Vagina (tissue), 2 donors: ENCODE data around the gene GNA15.

Experiments
- POLR2AphosphoS5 ChIP-seq, 2 donors: sonication (generic); formaldehyde crosslinking; IDR thresholded peaks; one replicate each; pipeline ENCODE4 v1.9.0; 2017; ENCODE audit warnings: antibody characterized with exemption in 2 of 2, mild to moderate bottlenecking in 2 of 2, low read depth in 1 of 2; ENCODE audit not compliant: insufficient read depth in 1 of 2
- TF ChIP-seq, protein P1 (sequence below), 3 experiments: fragments of 450-650 bp in 2 of 3; fragments of 200-600 bp in 1 of 3; sonication (generic) in 1 of 3; IDR thresholded peaks; one replicate each; pipeline ENCODE4 v1.5.1; 2017 to 2019; ENCODE audit warnings: antibody characterized with exemption in 3 of 3, mild to moderate bottlenecking in 2 of 3, moderate library complexity in 2 of 3

DNA sequence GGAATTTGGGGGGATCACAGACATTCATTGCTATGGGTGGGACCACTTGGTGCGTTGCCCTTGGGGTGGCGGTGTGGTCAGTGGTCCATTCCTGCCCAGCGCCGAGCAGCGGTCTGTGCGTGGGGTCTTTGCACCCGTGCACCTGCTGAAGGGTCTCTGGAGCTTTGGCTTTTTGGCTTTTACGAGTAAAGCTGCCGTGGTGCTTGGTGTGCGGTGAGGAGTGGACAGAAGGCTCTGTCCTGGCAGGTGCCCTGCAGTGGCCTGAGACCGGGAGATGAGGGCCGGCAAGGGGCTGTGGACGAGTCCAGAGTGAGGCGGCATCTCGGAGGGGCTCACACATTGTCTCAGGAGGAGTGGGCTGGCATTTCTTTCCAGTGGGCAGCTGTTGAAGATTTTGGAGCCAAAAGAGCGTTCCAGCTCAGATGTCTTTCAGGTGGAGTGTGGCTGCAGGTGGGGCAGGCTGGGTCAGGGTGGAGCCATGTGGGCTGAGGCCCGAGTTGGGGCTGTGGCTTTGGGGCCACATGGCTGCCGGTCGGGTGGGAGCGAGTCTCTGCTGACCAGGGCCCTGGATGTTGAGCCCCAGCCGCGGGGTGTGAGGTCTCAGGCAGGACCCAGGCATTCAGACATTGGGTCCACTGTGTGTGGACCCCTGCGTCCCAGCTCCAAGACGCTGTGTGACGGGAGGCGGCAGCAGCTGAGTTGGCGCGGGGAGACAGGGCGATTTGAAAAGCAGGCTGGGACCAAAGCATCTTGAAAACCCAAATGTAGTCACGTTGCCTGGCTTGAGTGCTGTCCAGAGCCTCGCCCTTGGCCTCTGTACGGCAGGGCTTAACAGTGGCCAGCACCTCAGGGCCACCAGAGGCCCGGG is 30.0 kb upstream of the GNA15 start:
- TF ChIP-seq POLR2AphosphoS5 (IDR thresholded peaks at IDR 0.05; ENCODE audit: insufficient read depth in 1 of 2, low read depth in 1 of 2): no peak
- TF ChIP-seq, protein P1, sequence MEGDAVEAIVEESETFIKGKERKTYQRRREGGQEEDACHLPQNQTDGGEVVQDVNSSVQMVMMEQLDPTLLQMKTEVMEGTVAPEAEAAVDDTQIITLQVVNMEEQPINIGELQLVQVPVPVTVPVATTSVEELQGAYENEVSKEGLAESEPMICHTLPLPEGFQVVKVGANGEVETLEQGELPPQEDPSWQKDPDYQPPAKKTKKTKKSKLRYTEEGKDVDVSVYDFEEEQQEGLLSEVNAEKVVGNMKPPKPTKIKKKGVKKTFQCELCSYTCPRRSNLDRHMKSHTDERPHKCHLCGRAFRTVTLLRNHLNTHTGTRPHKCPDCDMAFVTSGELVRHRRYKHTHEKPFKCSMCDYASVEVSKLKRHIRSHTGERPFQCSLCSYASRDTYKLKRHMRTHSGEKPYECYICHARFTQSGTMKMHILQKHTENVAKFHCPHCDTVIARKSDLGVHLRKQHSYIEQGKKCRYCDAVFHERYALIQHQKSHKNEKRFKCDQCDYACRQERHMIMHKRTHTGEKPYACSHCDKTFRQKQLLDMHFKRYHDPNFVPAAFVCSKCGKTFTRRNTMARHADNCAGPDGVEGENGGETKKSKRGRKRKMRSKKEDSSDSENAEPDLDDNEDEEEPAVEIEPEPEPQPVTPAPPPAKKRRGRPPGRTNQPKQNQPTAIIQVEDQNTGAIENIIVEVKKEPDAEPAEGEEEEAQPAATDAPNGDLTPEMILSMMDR (IDR thresholded peaks at IDR 0.05): no peak
